Measurements from ENCODE around the gene CST7. TPM values are rescaled to one million over a fixed set of nuclear protein-coding genes. Genes with fewer than 3 reads are reported as not detected.
"Not testable (repeated sequence)": the region's sequence is repeated elsewhere in the genome, so short reads cannot be mapped to it uniquely, and the experiment has no call there.

CST7 gene
- total and polyA plus RNA-seq, 3 donors from 2014 or later: 0.56 to 4.1 TPM; not detected in 1

GRCh38 chr20:24998631-24999445, 49.8 kb downstream of the CST7 start:
- intact Hi-C loops (cut with DNase I; ENCODE audit: low total_unique reads): loop anchor here (5.0 kb wide), 1 partner anchor 63 kb away; no protein-coding TSS in a partner anchor
- peaks cover 20% of the 10 kb centered on the region for H3K4me1 ChIP-seq
- no peak overlapping the region for H3K27ac ChIP-seq
- TF ChIP-seq, protein P1, sequence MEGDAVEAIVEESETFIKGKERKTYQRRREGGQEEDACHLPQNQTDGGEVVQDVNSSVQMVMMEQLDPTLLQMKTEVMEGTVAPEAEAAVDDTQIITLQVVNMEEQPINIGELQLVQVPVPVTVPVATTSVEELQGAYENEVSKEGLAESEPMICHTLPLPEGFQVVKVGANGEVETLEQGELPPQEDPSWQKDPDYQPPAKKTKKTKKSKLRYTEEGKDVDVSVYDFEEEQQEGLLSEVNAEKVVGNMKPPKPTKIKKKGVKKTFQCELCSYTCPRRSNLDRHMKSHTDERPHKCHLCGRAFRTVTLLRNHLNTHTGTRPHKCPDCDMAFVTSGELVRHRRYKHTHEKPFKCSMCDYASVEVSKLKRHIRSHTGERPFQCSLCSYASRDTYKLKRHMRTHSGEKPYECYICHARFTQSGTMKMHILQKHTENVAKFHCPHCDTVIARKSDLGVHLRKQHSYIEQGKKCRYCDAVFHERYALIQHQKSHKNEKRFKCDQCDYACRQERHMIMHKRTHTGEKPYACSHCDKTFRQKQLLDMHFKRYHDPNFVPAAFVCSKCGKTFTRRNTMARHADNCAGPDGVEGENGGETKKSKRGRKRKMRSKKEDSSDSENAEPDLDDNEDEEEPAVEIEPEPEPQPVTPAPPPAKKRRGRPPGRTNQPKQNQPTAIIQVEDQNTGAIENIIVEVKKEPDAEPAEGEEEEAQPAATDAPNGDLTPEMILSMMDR (IDR thresholded peaks at IDR 0.05): no peak
- TF ChIP-seq POLR2A (IDR thresholded peaks at IDR 0.05): no peak
- no peak overlapping the region for H3K4me3 ChIP-seq
- H3K9me3 ChIP-seq: no peaks in the 10 kb centered on the region
- no peak for DNase-seq
- no peaks in the 10 kb centered on the region for H3K27me3 ChIP-seq
- H3K36me3 ChIP-seq (ENCODE audit: low read depth, missing control alignments): no peaks in the 10 kb centered on the region
- WGBS, 2 donors: 70 to 81% methylated on average over 12 of the region's 12 CpGs

GRCh38 chr20:24999568-24999967, 50.5 kb downstream of the CST7 start:
- H3K4me1 ChIP-seq: peaks cover 13% of the 10 kb centered on the region
- TF ChIP-seq, protein P1 (IDR thresholded peaks at IDR 0.05): no peak
- no peak for TF ChIP-seq POLR2A (IDR thresholded peaks at IDR 0.05)
- 90 to 95% methylated on average over 4 of the region's 4 CpGs for WGBS, 2 donors
- H3K36me3 ChIP-seq (ENCODE audit: low read depth, missing control alignments): no peaks in the 10 kb centered on the region
- no peaks in the 10 kb centered on the region for H3K9me3 ChIP-seq
- no peaks in the 10 kb centered on the region for H3K27me3 ChIP-seq
- DNase-seq: no peak
- no peak overlapping the region for H3K4me3 ChIP-seq
- no peak overlapping the region for H3K27ac ChIP-seq
- intact Hi-C loops (cut with DNase I; ENCODE audit: low total_unique reads): loop anchor here (5.0 kb wide), 1 partner anchor 63 kb away; no protein-coding TSS in a partner anchor

DNA sequence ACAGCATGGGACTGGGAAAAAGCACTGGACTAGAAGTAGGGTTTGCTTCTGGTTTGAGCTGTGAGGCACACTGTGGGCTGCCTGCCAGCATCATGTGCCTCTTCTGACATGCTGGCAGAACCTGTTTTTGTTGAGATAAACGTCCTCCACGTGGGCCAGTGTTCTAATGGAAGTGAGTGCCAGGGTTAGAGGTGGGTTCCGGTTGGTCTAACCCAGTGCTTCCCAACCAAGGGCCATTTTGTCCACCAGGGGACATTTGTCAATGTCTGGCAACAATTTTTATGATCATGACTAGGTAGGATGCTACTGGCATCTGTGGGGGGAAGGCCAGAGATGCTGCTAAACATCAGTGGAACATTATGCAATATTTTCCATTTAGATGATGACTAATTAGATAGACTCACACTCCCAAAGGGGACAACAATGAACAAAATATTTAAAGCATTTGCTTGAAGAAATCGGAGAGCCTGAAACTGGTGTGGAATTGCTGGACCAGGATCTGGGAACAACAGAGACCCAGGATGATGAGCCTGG, 51.3 kb downstream of the CST7 start:
- TF ChIP-seq, protein P1 (IDR thresholded peaks at IDR 0.05): no peak
- no peak for TF ChIP-seq POLR2A (IDR thresholded peaks at IDR 0.05)
- WGBS, 2 donors: 58 to 66% methylated on average over 4 of the region's 4 CpGs
- no peaks in the 10 kb centered on the region for H3K36me3 ChIP-seq (ENCODE audit: low read depth, missing control alignments)
- H3K4me1 ChIP-seq: peaks cover 5% of the 10 kb centered on the region
- H3K9me3 ChIP-seq: no peaks in the 10 kb centered on the region
- intact Hi-C loops (cut with DNase I; ENCODE audit: low total_unique reads): no loop called here
- DNase-seq: peak; percentile 74
- no peak overlapping the region for H3K4me3 ChIP-seq
- no peaks in the 10 kb centered on the region for H3K27me3 ChIP-seq
- no peak overlapping the region for H3K27ac ChIP-seq

GRCh38 chr20:25001323-25001722, 52.3 kb downstream of the CST7 start:
- H3K4me3 ChIP-seq; H3K27ac ChIP-seq; H3K27me3 ChIP-seq; DNase-seq; H3K4me1 ChIP-seq; H3K36me3 ChIP-seq (ENCODE audit: low read depth, missing control alignments); intact Hi-C loops (cut with DNase I; ENCODE audit: low total_unique reads); H3K9me3 ChIP-seq: not testable (repeated sequence)
- WGBS, 2 donors: 93 to 96% methylated on average over 4 of the region's 4 CpGs

- H3K4me3 ChIP-seq: no peak overlapping the region
- no peaks in the 10 kb centered on the region for H3K36me3 ChIP-seq (ENCODE audit: low read depth, missing control alignments)
- H3K27me3 ChIP-seq: no peaks in the 10 kb centered on the region
- no peaks in the 10 kb centered on the region for H3K9me3 ChIP-seq
- H3K4me1 ChIP-seq: no peaks in the 10 kb centered on the region
- TF ChIP-seq, protein P1 (IDR thresholded peaks at IDR 0.05): no peak
- no peak for TF ChIP-seq POLR2A (IDR thresholded peaks at IDR 0.05)
- WGBS, 2 donors: 87 to 88% methylated on average over 1 of the region's 1 CpG
- no peak for DNase-seq
- intact Hi-C loops (cut with DNase I; ENCODE audit: low total_unique reads): no loop called here
- no peak overlapping the region for H3K27ac ChIP-seq
These were observed 53.9 kb downstream of the CST7 start for GRCh38 chr20:25003002-25003401.

Measured in testis (tissue), 3 donors.